Inflammatory macrophage treated with lipopolysaccharide for 4 hours (primary cell): ENCODE results near the gene IL1RN.

Source experiments
- DNase-seq: peaks from one replicate; pipeline ENCODE4 v3.0.0-alpha.2; 2020

Gene IL1RN

GRCh38 chr2:113175042-113175628 lies 47.7 kb downstream of the IL1RN start:
- DNase-seq: peak; percentile 27

- no peak for DNase-seq
Observed at GRCh38 chr2:113175736-113176695, 48.6 kb downstream of the IL1RN start.

- no peak for DNase-seq
Observed at GRCh38 chr2:113176696-113177355, 49.4 kb downstream of the IL1RN start.

GRCh38 chr2:113178069-113178746 lies 50.8 kb downstream of the IL1RN start:
- no peak for DNase-seq

- no peak for DNase-seq
Observed at GRCh38 chr2:113178891-113179290, 51.5 kb downstream of the IL1RN start.

- DNase-seq: no peak
Observed at GRCh38 chr2:113179446-113180045, 52.1 kb downstream of the IL1RN start.

- no peak for DNase-seq
Observed at GRCh38 chr2:113180131-113180946, 52.9 kb downstream of the IL1RN start.

- DNase-seq: peak; percentile 54
Observed at GRCh38 chr2:113181258-113182051, 54.1 kb downstream of the IL1RN start.

- DNase-seq: no peak
Observed at GRCh38 chr2:113182471-113183260, 55.3 kb downstream of the IL1RN start.

- DNase-seq: no peak
Observed at GRCh38 chr2:113183264-113183663, 55.9 kb downstream of the IL1RN start.
